ENCODE data around the gene PRPF19.

DNA sequence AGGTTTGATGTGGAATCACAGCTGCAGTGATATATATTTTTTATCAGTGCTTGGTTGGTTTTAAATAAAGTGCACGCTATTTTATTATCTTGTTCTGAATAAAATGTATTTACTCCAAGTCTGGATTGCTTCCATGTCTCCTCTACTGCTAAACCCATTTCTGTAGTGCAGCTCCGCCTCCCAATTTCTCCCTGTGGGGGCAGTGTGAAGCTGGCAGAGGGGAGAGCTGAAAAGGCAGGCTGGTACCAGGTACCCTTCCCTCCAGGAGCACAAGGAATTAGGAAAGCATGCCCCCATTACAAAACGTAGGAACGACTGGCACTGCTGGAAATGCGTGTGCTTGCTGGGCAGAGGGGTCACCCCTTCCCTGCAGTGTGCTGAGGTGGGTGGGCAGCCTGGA lies 16.9 kb upstream of the PRPF19 start:
- TF ChIP-seq, protein P1, sequence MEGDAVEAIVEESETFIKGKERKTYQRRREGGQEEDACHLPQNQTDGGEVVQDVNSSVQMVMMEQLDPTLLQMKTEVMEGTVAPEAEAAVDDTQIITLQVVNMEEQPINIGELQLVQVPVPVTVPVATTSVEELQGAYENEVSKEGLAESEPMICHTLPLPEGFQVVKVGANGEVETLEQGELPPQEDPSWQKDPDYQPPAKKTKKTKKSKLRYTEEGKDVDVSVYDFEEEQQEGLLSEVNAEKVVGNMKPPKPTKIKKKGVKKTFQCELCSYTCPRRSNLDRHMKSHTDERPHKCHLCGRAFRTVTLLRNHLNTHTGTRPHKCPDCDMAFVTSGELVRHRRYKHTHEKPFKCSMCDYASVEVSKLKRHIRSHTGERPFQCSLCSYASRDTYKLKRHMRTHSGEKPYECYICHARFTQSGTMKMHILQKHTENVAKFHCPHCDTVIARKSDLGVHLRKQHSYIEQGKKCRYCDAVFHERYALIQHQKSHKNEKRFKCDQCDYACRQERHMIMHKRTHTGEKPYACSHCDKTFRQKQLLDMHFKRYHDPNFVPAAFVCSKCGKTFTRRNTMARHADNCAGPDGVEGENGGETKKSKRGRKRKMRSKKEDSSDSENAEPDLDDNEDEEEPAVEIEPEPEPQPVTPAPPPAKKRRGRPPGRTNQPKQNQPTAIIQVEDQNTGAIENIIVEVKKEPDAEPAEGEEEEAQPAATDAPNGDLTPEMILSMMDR (IDR thresholded peaks at IDR 0.05; ENCODE audit: low read depth, low read length, poor library complexity, severe bottlenecking) = no peak
- TF ChIP-seq EZH2phosphoT487 (IDR thresholded peaks at IDR 0.05; ENCODE audit: borderline replicate concordance, low read length) = no peak
